ENCODE measurements around the gene CSF1.
"Not testable (repeated sequence)": the region's sequence is repeated elsewhere in the genome, so short reads cannot be mapped to it uniquely, and the experiment has no call there.

CSF1 gene

GRCh38 chr1:109902204-109902985, 8.3 kb upstream of the CSF1 start:
- no peak for DNase-seq

GRCh38 chr1:109903376-109903930, 7.2 kb upstream of the CSF1 start:
- DNase-seq = no peak

GRCh38 chr1:109904105-109904817, 6.4 kb upstream of the CSF1 start:
- DNase-seq = no peak

- no peak for DNase-seq
Observed at GRCh38 chr1:109905491-109905890, 5.2 kb upstream of the CSF1 start.

GRCh38 chr1:109906160-109906838, 4.3 kb upstream of the CSF1 start:
- no peak for DNase-seq

GRCh38 chr1:109906839-109907180, 3.8 kb upstream of the CSF1 start:
- DNase-seq = no peak

- DNase-seq = no peak
Observed at GRCh38 chr1:109907190-109907774, 3.4 kb upstream of the CSF1 start.

GRCh38 chr1:109908836-109909235, 1.8 kb upstream of the CSF1 start:
- no peak for DNase-seq

GRCh38 chr1:109909561-109909960, 1.1 kb upstream of the CSF1 start:
- DNase-seq = no peak

- DNase-seq = no peak
Observed at GRCh38 chr1:109910963-109911798, 532 bp downstream of the CSF1 start.

- DNase-seq = no peak
Observed at GRCh38 chr1:109912214-109912861, 1.7 kb downstream of the CSF1 start.

- DNase-seq = no peak
Observed at GRCh38 chr1:109912873-109913272, 2.2 kb downstream of the CSF1 start.

- DNase-seq = no peak
Observed at GRCh38 chr1:109913360-109913879, 2.8 kb downstream of the CSF1 start.

- no peak for DNase-seq
Observed at GRCh38 chr1:109914587-109915240, 4.1 kb downstream of the CSF1 start.

- no peak for DNase-seq
Observed at GRCh38 chr1:109917051-109917767, 6.6 kb downstream of the CSF1 start.

- DNase-seq = no peak
Observed at GRCh38 chr1:109917768-109918606, 7.3 kb downstream of the CSF1 start.

GRCh38 chr1:109918671-109919070, 8.0 kb downstream of the CSF1 start:
- DNase-seq = no peak

- DNase-seq = no peak
Observed at GRCh38 chr1:109919303-109919702, 8.7 kb downstream of the CSF1 start.

- DNase-seq = not testable (repeated sequence)
Observed at GRCh38 chr1:109920391-109920790, 9.7 kb downstream of the CSF1 start.

All from amniotic stem cell (primary cell).